HG03571 (cell line): ENCODE results near the gene GDF7.

Experiments
- ATAC-seq: cut with Tn5 transposase; IDR thresholded peaks from one replicate; pipeline ENCODE4 v1.9.1; 2021; ENCODE audit not compliant: unreplicated experiment

GDF7 gene

GRCh38 chr2:20666304-20667150, at the start of gene GDF7:
Gene GDF7 (plus strand): TSS chr2:20667144. CDS start chr2:20667240, 96 bp downstream.
- ATAC-seq = no peak

DNA sequence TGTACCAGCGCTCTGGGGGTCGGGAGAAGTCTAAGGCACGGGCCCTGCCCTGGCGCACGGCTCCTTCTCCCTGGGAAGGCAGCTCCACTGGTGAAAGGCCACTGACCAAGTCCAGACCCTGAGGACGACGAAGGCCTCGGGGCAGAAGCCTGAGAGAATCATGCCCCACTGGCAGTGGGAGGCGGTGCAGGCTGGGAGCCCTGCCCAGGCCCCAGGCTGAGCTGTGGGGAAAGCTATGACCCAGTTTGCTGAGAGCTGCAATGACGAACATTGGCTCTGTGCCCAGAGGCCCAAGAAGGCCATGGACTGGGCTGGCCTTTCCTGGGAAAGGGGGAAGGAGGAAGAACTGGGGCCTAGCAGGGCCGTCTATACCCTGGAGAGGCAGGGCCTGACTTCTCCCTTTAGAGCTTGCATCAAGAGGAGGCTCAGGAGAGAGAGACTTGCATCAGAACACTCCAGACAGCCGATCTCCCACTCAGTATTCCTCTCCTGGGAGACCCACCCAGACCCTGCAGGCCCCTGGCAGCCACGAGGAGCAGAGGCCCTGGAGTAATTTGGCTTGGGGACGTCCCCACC, 49.0 kb upstream of the GDF7 start:
- ATAC-seq = no peak

- ATAC-seq = no peak
These were observed 48.5 kb upstream of the GDF7 start for GRCh38 chr2:20618468-20618885.

- ATAC-seq = no peak
These were observed 47.9 kb upstream of the GDF7 start for GRCh38 chr2:20618886-20619521.

DNA sequence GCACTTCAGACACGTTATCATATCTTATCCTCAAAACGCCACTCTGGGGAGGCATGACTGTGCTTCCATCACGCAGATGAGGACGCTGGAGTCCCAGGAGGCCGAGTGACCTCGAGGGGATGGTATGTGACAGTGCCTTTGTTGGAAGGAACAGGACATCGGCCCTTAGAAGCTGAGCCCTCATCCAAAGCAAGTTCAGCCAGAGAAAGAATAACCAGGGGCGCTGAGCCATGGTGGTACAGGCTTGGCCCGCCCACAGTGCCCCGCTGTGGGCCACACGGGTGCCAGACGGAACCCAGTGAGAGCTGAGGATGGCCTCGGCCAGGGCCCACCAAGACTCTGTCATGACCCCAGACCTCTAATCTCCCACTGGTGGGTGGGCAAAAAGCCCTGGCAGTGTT, 47.3 kb upstream of the GDF7 start:
- ATAC-seq = no peak

DNA sequence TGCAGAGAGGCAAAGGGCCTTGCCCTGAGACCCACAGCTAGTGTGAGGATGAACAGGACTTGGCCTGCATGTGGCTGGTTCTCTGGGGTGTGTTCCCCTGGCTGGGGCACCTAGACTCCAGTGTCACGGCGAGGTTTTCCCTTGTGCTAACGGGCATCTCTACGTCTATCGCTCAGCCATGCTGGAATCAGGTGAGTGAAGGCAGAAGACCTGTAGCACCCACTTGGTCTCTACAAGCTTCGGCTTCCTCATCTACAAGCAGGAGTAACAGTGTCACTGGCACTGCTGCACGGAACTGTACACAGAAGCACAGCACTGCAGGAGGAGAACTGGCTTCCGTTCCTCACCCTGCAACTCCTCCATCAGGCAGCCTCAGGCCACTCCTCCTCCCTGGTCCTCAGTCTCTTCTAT, 46.7 kb upstream of the GDF7 start:
- no peak for ATAC-seq

DNA sequence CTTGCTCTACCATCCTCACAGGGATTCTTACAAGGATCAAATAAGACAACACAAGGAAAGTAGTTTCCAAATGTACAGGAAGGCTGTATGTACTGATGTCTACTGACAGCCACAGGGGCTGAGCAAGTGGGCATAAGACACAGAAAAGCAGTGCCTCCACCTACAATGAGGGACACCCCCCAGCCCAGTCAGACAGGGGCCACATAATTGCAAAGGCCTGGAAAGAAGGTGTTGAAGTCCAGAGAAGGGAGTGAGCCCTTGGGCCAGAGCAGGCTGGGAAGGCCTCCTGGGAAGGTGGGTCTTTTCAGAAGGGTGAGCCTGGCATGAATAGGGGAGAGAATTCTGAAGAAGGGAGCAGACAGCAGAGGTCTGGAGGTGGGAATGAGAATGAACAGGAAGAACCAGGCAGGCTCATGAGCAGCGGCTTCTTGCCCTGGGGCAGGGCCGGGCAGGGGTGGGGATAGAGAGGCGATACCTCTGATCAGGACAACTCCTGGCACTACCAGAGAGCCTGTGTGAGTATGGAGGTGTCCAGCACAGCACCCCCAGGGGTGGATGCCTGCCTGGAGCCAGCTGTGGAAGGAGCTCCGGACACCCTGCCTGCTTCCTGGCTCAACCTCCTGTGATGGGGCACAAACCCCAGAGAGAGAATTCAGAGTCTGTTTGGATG, 46.1 kb upstream of the GDF7 start:
- no peak for ATAC-seq

DNA sequence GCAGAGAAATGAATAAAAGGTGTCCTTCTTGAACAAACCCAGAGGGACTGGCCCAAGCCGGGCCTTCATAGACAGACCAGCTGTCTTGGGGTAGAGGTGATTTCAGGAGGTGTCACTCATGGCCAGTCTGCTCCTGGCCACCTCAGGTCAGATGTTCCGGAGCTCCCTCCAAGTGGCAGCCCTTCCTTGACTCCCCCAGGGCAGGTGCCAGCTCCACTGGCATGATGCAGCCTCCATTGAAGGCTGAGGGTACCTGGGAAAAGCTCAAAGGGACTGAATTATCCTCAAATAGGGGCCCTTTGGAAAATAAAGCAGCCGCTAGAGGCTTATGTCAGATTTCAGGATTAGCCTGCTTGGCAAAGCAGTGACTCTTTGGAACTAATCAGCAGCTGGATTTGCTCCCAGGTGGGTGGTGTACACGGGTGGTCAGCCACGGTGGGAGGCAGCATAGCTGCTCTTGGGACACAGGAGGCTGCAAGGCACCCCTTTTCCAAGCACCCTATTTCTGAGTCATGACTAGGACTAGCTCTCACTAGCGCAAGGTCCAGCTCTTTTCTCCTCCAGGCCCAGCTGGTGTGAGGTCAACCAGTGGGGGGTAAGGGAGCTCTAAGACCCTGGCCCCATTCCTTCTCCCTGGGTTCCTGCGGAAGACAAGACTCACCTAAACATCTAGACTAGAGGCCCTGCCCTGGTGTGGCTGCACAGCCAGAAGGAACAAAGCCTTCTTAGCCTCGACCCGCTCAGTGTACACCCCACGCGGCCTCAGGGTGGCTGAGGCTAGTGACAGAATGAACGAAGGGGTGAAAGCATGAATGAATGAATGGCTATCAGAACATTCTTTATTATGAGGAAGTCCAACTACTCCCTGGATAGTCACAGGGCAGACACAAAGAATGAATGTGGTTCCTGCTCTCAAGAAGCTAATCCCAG, 45.3 kb upstream of the GDF7 start:
- no peak for ATAC-seq

DNA sequence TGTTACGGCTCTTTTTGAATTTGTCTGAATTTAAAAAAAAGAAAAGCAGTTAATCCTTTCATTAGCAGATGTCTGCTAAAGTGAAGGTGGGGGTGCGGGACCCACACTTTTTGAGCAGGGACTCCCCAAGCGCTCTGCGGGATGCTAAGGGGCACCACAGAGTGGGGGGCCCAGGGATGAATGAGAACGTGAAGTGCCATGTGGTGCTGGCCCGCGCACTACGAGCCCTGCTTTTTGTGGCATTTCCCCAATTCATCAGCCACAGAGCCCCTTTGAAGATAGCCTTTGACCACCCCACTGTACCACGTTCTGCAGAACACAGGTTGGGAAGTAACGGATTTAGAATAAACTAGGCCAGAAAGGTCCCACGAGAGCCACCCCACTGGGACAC, 44.7 kb upstream of the GDF7 start:
- no peak for ATAC-seq

- no peak for ATAC-seq
These were observed 44.2 kb upstream of the GDF7 start for GRCh38 chr2:20622731-20623130.

GRCh38 chr2:20623241-20623640, 43.7 kb upstream of the GDF7 start:
- no peak for ATAC-seq

DNA sequence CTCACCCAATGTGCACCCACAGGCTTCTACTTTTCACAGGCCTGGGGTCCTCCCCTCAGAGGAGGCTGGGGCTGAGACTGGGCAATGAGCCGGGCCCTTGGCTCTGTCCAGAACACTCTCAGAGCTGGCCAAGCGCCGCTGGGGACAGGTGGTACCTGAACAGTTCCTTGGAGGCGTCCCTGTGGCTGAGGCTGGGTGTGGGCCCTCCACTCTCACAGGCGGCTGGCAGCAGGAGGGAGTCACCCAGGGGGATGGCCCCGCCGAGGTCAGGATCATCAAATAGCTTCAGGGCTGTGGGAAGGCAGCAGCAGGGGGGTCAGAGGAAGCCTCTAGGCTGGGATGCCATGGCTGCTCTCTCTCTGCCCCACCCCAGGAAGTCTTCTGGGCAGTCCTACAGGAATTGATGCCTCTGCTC, 43.2 kb upstream of the GDF7 start:
- no peak for ATAC-seq

DNA sequence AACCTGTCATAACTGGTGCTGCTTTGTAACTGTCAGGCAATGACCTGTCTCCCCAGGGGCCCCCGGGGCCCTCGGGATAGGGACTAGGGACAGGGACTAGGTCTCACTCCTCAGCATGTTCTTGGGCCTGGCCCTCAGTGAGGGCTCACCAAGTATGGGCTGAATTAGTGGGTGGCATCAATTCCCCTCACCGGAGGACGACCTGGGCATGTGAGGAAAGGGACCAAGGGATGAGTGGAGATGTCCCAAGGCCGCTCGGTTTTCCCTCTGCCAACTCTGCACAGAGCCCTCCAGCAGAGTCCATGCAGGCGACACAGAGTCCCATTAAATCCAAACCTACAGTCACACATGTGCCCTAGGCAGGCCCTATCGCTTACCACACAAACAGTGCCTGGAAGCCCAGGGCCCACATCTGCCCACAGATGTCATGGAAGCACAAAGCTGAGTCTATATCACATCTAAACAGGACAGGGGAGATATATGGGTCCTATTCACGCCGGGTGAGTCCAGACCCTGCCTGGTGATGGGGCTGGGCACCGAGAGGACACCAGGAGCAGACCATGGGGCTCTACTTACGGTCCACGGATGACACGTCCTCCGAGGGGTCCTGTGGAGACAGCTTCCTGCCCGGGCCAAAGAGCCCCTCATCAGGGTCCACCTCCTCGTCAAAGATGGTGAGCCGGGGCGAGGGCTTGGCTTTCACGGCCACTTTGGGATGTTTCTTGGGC, 42.6 kb upstream of the GDF7 start:
- ATAC-seq = no peak

DNA sequence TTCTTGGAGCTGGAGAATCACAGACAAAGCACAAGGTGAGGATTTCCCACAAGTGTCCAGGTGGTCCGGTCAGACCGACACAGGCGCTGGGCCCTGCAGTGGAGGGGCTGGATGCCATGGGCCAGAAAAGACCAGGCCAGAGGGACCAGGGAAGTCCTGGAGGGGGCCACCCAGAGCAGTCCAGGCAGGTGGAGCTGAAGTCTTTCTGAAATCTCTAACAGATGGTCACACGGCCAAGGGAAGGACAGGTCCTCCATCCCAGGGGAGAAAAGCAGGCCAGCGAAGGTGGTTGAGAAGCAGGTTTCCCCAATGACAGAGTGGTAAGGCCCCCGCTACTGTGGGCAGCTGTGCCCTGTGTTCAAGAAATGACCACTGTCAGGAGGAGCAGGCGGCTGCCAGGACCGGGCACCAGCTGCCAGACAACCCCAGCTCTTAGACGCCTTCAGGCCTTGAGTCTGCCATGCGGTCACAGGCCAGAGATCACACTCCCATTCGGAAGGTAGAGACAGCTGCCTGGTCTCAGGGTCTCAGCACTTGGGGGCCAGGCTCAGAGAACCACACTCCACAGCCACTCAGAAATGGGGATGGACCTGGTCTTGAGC, 42.0 kb upstream of the GDF7 start:
- no peak for ATAC-seq

DNA sequence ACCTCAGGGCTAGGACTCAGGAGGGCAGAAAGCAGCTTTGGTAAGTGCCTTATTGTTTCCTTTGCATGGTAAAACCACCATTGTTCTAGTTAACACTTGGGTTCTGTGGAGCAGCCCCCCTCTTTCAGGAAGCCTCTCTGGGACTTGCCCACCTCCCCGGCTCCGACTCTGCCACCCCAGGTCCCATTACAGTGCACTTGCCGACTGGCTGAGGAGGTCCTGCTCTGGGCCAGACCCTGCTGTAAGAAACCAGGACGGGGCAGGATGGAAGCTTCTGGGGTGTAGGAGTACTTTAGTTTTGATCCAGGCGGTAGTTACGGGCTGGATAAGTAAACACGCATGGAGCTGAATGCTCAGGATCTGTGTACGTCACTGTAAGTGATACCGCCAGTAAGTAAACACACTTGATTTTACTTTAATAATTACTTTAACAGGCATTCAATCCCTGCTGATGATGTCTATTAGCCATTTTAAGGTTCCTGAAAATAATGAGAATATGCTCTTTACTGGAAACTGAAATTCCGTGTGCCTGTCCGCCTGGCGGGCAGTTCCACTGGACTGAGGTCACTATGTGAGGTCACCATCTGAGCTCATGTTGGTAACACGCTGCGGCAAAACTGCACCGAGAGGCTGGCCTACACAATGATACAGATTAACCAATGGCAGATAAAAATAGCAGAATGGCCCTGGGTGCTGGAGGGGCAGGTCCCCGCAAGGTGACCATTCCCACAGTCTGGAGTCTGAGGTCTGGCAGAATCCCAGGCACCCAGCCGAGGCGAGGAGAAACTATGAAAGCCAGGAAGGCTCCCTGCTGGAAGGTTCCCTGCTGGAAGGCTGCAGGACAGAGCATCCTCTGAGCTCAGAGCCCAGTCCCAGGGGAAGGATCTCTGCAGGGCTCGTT, 41.2 kb upstream of the GDF7 start:
- ATAC-seq = no peak

GRCh38 chr2:20626392-20626697, 40.6 kb upstream of the GDF7 start:
- ATAC-seq = no peak

DNA sequence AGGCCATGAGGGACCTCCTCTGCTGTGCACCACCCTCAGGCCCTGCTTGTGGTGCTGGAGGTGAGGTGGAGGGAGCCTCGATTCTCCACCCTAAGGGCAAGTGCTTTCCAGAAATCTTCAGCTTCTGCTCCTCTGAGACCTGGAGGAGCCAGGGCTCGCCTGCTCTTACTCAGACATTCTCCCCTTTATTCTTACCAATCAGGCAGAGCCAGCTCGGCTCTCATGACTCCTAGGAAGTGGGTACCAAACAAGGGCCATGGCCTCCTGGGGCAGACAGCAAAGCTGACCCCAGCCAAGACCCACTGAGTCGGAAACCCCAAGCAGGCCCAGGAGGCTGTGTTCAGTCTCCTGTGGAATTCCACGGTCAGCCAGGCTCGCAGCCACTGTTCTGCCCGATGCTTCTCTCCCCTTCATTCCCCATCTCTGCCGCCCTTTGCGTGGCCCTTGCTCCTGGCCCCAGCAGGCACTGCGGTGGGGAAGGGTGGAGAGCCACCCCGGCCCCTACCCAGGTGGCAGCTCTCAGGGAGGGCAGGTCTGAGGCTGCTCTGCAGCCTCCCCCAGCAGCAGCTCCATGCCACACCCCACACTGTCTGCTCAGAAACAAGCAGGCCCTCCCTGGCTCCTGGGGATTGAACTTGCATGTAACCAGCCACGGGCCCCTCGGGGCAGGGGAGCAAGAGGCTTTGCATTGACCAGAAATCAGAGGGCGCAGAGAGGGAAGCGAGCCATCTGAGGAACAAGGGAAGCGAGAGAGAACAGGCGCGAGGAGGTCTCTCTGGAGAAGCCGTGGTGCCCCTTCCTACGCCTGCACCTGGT, 40.0 kb upstream of the GDF7 start:
- no peak for ATAC-seq
